Measurements from ENCODE around the gene FAM184B. TPM values are rescaled to one million over a fixed set of nuclear protein-coding genes. Genes with fewer than 3 reads are reported as not detected.
"Not testable (repeated sequence)": the region's sequence is repeated elsewhere in the genome, so short reads cannot be mapped to it uniquely, and the experiment has no call there.

Gene FAM184B
- total and polyA plus RNA-seq, 2 of the 4 experiments (the other 2 are of a cell fraction) = 0.07 to 0.18 TPM

DNA sequence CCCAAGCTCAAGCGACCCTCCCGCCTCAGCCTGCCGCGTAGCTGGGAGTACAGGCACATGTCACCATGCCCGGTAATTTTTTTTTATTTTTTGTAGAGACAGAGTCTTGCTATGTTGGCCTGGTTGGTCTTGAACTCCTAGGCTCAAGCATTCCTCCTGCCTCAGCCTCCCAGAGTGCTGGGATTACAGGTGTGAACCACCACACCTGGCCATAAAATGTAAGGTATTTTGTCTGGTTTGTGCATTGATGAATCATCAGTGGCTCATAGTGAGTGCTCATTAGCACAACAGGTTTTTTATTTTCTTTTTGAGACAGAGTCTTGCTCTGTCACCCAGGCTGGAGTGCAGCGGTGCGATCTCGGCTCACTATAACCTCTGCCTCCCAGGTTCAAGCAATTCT, 122.2 kb downstream of the FAM184B start:
- in situ Hi-C loops (cut with MboI; ENCODE audit: low sequenced_read_pairs); BruUV-seq (replicated peaks); H3K27me3 ChIP-seq (ENCODE audit: control insufficient read depth, insufficient read depth, low read length): not testable (repeated sequence)

More for the DNA sequence above, 122.2 kb downstream of the FAM184B start:
- dilution Hi-C loops (cut with HindIII; ENCODE audit: low sequenced_read_pairs, unreplicated experiment); H3K4ac ChIP-seq (ENCODE audit: low read depth, low read length); intact Hi-C loops (cut with micrococcal nuclease); H4K20me1 ChIP-seq (ENCODE audit: insufficient read depth, low read length); H3K27ac ChIP-seq (ENCODE audit: insufficient read depth, low read length); H3K9me3 ChIP-seq (ENCODE audit: control insufficient read depth, insufficient read depth, low read length); H3K56ac ChIP-seq (ENCODE audit: extremely low read depth, insufficient read depth, low read length); H3K9ac ChIP-seq (ENCODE audit: low read depth, low read length); H4K5ac ChIP-seq (ENCODE audit: low read depth, low read length); POLR2A ChIA-PET (ENCODE audit: unreplicated experiment); H3K79me1 ChIP-seq (ENCODE audit: low read depth in 1 of 2, low read length in 2 of 2); H3K36me3 ChIP-seq (ENCODE audit: control insufficient read depth, insufficient read depth, low read length); H2BK15ac ChIP-seq (ENCODE audit: low read depth, low read length); H3K23ac ChIP-seq (ENCODE audit: low read depth, low read length); H4K91ac ChIP-seq (ENCODE audit: insufficient read depth, low read depth, low read length); H3K18ac ChIP-seq (ENCODE audit: low read depth, low read length); ATAC-seq (ENCODE audit: low read depth); H4K8ac ChIP-seq (ENCODE audit: low read depth in 2 of 2, low read length in 2 of 2); H3K4me3 ChIP-seq (ENCODE audit: insufficient read depth, low read depth, low read length); H2BK120ac ChIP-seq (ENCODE audit: low read depth, low read length); H2BK20ac ChIP-seq (ENCODE audit: low read depth, low read length); H2AFZ ChIP-seq (replicated peaks; ENCODE audit: low read length, poor library complexity); H3K4me1 ChIP-seq (ENCODE audit: control insufficient read depth, insufficient read depth, low read length); H3K4me2 ChIP-seq (ENCODE audit: low read depth, low read length); H2AK9ac ChIP-seq (replicated peaks; ENCODE audit: low read depth, low read length, poor library complexity); H2AK5ac ChIP-seq (ENCODE audit: low read depth, low read length); H3K14ac ChIP-seq (replicated peaks; ENCODE audit: low read depth, low read length); DNase-seq; H2BK5ac ChIP-seq (ENCODE audit: low read depth, low read length, poor library complexity, severe bottlenecking); H3K9me1 ChIP-seq (ENCODE audit: insufficient read depth, low read length): not testable (repeated sequence)
- CTCF ChIA-PET = interaction anchor here (0.6 kb wide), 1 partner anchor 70 kb away, joined by 4 read pairs; no protein-coding TSS in a partner anchor
- WGBS, 2 experiments (ENCODE audit: extremely low coverage in 2 of 2, insufficient read length in 1 of 2) = 90% methylated on average over 4 of the region's 8 CpGs; no CpG with 5 or more reads in 1 of the 2 experiments
